Glomerular visceral epithelial cell (primary cell): ENCODE measurements around the gene CDC40.
"Not testable (repeated sequence)": the region's sequence is repeated elsewhere in the genome, so short reads cannot be mapped to it uniquely, and the experiment has no call there.

Source experiments
- DNase-seq: peaks from one replicate; pipeline ENCODE4 v3.0.0-alpha.2; 2016; ENCODE audit errors: extremely low spot score

The CDC40 gene

GRCh38 chr6:110270165-110270564, 89.9 kb downstream of the CDC40 start:
- no peak for DNase-seq

GRCh38 chr6:110271732-110272022, 91.5 kb downstream of the CDC40 start:
- DNase-seq = no peak

GRCh38 chr6:110272781-110273180, 92.6 kb downstream of the CDC40 start:
- not testable (repeated sequence) for DNase-seq

- no peak for DNase-seq
Observed at GRCh38 chr6:110277100-110277665, 97.0 kb downstream of the CDC40 start.
